Activated CD8-positive, alpha-beta T cell treated with anti-CD3 and anti-CD28 coated beads for 36 hours (primary cell): ENCODE results near the gene PDE4B. TPM values are rescaled to one million over a fixed set of nuclear protein-coding genes. Genes with fewer than 3 reads are reported as not detected.

ENCODE experiments used
- ATAC-seq: fragments of 200-7000 bp; cut with Tn5 transposase; one replicate; pipeline ENCODE4 v1.10.0; 2021; ENCODE audit warnings: mild to moderate bottlenecking, moderate library complexity
- CTCF ChIA-PET: fragments of 350-600 bp; sonication (Branson Sonifier 250); formaldehyde crosslinking; loops from one replicate; lab custom pipeline; 2021; ENCODE audit warnings: antibody characterized with exemption; lab: Charles Lee
- POLR2A ChIA-PET: fragments of 350-600 bp; sonication (Branson Sonifier 250); formaldehyde crosslinking; loops from one replicate; lab custom pipeline; 2021; ENCODE audit warnings: antibody characterized with exemption; lab: Charles Lee
- DNase-seq: peaks from one replicate; pipeline ENCODE4 v3.0.0-alpha.2; 2020
- H3K27ac Mint-ChIP-seq: one replicate; pipeline ENCODE4 v1.8.0; 2021; ENCODE audit warnings: mild to moderate bottlenecking, mixed read lengths
- H3K27me3 Mint-ChIP-seq: one replicate; pipeline ENCODE4 v1.8.0; 2021; ENCODE audit warnings: mixed read lengths
- H3K36me3 Mint-ChIP-seq: one replicate; pipeline ENCODE4 v1.8.0; 2021; ENCODE audit warnings: low read depth, mixed read lengths
- H3K4me1 Mint-ChIP-seq: one replicate; pipeline ENCODE4 v1.8.0; 2021; ENCODE audit warnings: low read depth, mixed read lengths
- H3K4me3 Mint-ChIP-seq: one replicate; pipeline ENCODE4 v1.8.0; 2021; ENCODE audit warnings: mild to moderate bottlenecking, moderate library complexity, mixed read lengths
- H3K9me3 Mint-ChIP-seq: one replicate; pipeline ENCODE4 v1.8.0; 2021; ENCODE audit warnings: mixed read lengths
- CTCF ChIP-seq: fragments of 200-600 bp; IDR thresholded peaks from one replicate; pipeline ENCODE4 v1.8.0; 2022; ENCODE audit warnings: antibody characterized with exemption, mild to moderate bottlenecking
- intact Hi-C: fragments of 100-400 bp; cut with micrococcal nuclease; formaldehyde crosslinking; loops from one replicate; pipeline ENCODE4 v1.10.0; 2022
- total RNA-seq, 2 experiments: library from RNA; stranded (reverse); gene quantifications; one replicate each; pipeline ENCODE4 v1.2.3, GENCODE V29; 2021

The PDE4B gene
- total RNA-seq, 2 experiments from 2014 or later, result 32.4 to 33.1 TPM

DNA sequence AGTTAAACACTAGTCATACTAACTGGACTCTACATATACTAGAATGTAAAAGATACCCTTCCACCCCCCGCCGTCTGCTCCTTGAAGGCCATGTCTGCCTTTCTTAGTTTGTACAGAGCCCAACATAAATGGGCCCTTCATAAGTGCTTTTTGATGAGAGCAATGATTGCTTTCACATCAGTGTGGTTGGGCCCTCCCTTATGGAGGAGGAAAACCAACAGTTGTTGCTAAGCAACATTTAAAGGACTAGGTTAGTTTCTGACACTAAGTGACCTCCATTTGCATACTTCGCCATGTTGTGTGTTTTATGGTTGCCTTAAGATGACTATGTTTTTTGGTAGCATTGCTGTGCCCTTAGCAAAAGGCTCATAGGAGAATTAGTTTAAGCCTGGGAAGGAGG is 559.2 kb downstream of the PDE4B start:
- POLR2A ChIA-PET, result interaction anchor here (0.8 to 5.3 kb wide), 8 partner anchors 9 to 100 kb away, joined by 3 to 57 read pairs (median 8); no protein-coding TSS in a partner anchor
- Mint-ChIP-seq H3K27me3 (no peaks in the 10 kb centered on the region), H3K4me3 (peak overlapping the region; percentile 19), H3K9me3 (no peaks in the 10 kb centered on the region), H3K4me1 (peaks cover 96% of the 10 kb centered on the region), H3K36me3 (peaks cover 48% of the 10 kb centered on the region), H3K27ac (peak overlapping the region; percentile 81)
- CTCF ChIA-PET, result interaction anchor here (0.7 to 6.3 kb wide), 10 partner anchors 12 to 110 kb away, joined by 3 to 59 read pairs (median 22); no protein-coding TSS in a partner anchor
- DNase-seq, result no peak
- no peak for TF ChIP-seq CTCF
- peak; percentile 38 for ATAC-seq
- intact Hi-C loops, result loop anchor here (2.0 to 5.0 kb wide), 3 partner anchors 15 to 85 kb away; no protein-coding TSS in a partner anchor

- Mint-ChIP-seq H3K36me3 (peaks cover 54% of the 10 kb centered on the region), H3K27me3 (no peaks in the 10 kb centered on the region), H3K4me3 (no peak overlapping the region), H3K9me3 (no peaks in the 10 kb centered on the region), H3K4me1 (peaks cover 96% of the 10 kb centered on the region), H3K27ac (peak overlapping the region; percentile 81)
- ATAC-seq (no peak), DNase-seq (no peak)
- intact Hi-C loops, result loop anchor here (5.0 kb wide), 2 partner anchors 75 to 85 kb away; no protein-coding TSS in a partner anchor
- CTCF ChIA-PET, result interaction anchor here (1.0 to 6.3 kb wide), 8 partner anchors 11 to 111 kb away, joined by 3 to 59 read pairs (median 30); no protein-coding TSS in a partner anchor
- TF ChIP-seq CTCF, result no peak
- POLR2A ChIA-PET, result interaction anchor here (1.0 to 5.3 kb wide), 8 partner anchors 10 to 101 kb away, joined by 3 to 57 read pairs (median 8); no protein-coding TSS in a partner anchor
Measured at GRCh38 chr1:66352792-66353191, 560.1 kb downstream of the PDE4B start.

GRCh38 chr1:66353257-66353656 is 560.6 kb downstream of the PDE4B start:
- H3K4me3 Mint-ChIP-seq, result no peak overlapping the region
- POLR2A ChIA-PET, result interaction anchor here (1.0 to 5.3 kb wide), 7 partner anchors 11 to 92 kb away, joined by 3 to 57 read pairs (median 10); no protein-coding TSS in a partner anchor

DNA sequence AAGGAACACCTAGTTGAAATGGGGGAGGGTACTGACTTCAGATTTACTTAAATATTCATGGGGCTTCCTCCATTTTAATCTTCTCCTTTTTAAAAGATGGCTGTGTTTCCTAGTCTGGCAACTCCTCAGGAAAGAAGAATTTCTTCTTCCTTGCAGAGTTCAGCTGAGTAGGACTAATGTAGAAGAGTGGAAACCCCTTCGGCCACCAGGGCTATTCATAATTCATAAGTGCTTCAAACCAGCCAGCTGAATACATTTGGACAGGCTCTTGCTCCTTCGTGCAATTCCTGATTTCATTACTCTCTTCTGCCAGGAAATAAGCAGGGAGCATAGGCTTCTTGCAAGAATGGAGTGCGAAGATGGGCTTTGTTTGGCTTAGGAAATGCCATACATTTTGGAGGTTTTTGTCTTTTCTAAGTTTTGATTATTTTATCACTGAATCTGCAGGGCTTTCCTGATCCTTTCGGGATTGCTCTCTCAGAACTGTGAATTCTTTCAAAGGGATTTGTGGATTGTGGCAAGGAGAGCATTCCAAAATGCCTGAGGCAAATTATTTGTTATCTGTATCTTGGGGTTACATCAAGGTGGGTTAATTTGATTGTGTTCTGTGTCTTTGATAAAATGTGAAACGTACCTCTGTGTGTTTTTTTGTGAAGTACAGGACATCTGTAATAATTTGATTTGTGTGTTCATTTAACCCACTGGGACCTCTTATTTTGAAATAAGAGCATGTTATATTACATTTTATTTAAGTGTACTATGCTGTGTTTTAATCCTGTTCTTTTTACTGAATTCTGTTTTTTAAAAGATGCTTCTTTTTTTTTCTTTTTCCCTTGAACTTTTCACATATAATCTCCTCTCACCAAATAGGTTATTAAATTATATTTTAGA is 561.9 kb downstream of the PDE4B start:
- no peak for TF ChIP-seq CTCF
- DNase-seq, result no peak
- ChIA-PET POLR2A (interaction anchor here (1.7 to 5.3 kb wide), 3 partner anchors 11 to 91 kb away, joined by 4 to 57 read pairs (median 35); no protein-coding TSS in a partner anchor), CTCF (interaction anchor here (5.2 to 6.3 kb wide), 4 partner anchors 9 to 99 kb away, joined by 36 to 59 read pairs (median 50); no protein-coding TSS in a partner anchor)
- ATAC-seq, result no peak
- Mint-ChIP-seq H3K27me3 (no peaks in the 10 kb centered on the region), H3K9me3 (no peaks in the 10 kb centered on the region), H3K4me3 (no peak overlapping the region), H3K36me3 (peaks cover 68% of the 10 kb centered on the region), H3K4me1 (peaks cover 96% of the 10 kb centered on the region), H3K27ac (peak overlapping the region; percentile 40)
- intact Hi-C loops, result loop anchor here (5.0 kb wide), 2 partner anchors 77 to 83 kb away; no protein-coding TSS in a partner anchor

More at GRCh38 chr1:66353257-66353656, 560.6 kb downstream of the PDE4B start:
- Mint-ChIP-seq H3K36me3 (peaks cover 59% of the 10 kb centered on the region), H3K4me1 (peaks cover 96% of the 10 kb centered on the region), H3K9me3 (no peaks in the 10 kb centered on the region), H3K27me3 (no peaks in the 10 kb centered on the region), H3K27ac (peak overlapping the region; percentile 81)
- intact Hi-C loops, result loop anchor here (5.0 kb wide), 2 partner anchors 76 to 84 kb away; no protein-coding TSS in a partner anchor
- no peak for TF ChIP-seq CTCF
- DNase-seq, result no peak
- ATAC-seq, result no peak
- CTCF ChIA-PET, result interaction anchor here (1.0 to 6.3 kb wide), 7 partner anchors 10 to 111 kb away, joined by 3 to 59 read pairs (median 36); no protein-coding TSS in a partner anchor
